Fibroblast of the conjunctiva (primary cell): ENCODE measurements around the gene TNFRSF8.

Experiments used
- DNase-seq: peaks from one replicate; pipeline ENCODE4 v3.0.0-alpha.2; 2010; ENCODE audit warnings: low read depth

The TNFRSF8 gene

GRCh38 chr1:12059722-12060464, 3.2 kb upstream of the TNFRSF8 start:
- no peak for DNase-seq

DNA sequence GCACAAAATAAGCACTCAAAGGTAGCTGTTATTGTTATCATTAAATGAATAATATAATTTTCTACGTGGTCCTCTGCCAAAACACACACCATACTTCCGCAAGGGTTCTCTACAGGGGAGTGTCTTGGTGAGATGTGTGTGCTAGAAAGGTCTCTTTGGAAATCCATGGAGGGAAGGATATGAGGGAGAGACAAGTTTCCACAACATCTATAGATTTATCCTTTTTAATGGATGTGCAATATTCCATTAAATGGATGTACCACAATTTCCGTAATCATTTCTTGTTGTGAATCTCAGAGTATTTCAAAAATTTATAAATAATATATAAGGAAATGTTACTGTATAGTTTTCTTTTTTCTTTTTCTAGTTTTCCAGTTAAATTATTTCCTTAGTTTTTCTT, 2.6 kb upstream of the TNFRSF8 start:
- DNase-seq = no peak

DNA sequence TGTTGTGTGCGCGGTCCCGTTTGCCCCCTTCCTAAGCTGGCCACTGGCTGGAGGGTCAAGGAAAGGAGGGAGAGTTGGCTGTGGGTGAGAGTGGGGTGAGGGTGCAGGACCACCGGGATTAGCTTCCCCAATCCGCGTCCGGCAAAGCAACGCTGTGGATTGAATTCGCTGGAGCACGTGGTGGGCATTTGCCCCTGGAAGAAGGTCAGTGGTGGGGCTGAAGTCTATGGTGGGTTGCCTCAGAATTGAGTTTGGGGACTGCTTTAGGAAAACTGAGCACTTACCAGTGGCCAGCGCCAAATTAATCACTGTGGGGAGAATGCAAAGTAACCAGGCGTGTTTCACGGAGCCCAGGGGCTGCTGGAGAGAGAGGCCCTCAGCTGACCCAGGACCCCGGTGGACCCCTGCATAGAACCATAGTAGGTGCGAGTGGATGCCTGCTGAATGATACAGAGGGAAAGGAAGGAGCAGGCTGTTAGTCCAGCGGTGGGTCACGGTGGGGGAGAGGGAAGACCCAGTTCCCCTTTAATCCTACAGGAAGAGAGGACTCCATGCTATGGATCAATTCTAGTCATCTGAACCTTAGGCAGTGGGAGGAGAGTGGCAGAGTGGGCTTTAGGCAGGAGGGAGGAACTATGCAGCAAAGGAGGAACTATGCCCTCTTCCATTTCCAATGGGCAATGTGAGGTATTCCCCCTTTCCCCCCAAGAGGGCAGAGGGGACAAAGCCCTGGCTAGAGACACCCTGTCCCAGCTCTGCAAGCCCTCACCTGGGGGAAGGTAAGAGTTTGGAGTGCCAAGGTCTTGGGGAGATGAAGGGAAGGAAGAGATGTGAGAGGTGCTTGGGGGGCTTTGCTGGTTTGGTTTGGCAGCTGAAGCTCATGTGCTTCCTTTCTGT, 1.2 kb downstream of the TNFRSF8 start:
- no peak for DNase-seq

DNA sequence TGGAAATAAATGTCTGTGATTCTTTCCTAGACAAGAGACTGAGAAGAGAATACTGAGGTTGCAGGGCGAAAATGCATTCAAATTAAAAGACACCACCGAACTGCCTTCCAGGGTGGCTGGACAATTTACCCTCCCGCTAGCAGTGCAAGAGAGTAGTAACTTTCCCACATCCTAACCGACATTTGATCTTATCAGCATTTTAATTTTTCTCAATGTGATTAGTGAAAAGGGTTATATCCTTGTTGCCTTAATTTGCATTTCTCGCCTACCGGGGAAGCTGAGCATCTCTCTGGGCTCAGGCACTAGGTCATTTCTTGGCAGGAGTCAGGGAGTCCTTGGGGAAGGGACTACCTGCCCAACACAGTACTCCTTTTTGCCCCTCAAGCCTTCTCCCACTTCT, 2.8 kb downstream of the TNFRSF8 start:
- no peak for DNase-seq

- no peak for DNase-seq
These were observed 5.1 kb downstream of the TNFRSF8 start for GRCh38 chr1:12067900-12068821.

DNA sequence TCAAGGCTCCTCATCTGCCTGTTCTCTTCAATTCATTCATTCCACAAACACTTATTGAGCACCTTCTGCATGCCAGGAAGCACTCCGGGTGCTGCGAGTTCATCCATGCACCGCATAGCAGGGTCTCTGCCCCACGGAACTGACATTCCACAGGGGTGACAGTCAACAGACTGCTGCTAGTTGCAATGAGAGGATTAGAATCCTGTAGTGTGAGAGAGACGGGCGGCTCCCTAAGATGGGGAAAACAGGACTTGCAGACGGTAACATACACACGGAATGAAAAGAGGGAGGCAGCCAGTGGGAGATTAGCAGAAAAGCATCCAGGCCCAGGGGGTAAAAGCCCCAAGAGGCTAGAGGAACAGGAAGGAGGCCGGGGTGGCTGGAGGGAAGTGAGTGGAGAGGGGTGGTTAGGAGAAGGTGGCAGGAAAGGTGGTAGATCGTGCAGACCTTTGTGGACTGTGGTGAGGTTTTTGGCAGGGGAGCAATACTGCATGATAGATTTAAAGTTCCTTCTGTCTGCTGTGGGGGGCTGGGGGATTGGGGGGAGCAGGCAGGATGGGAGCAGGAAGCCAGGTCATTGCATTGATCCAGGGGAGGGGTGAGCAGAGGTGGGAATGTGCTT, 6.6 kb downstream of the TNFRSF8 start:
- no peak for DNase-seq

GRCh38 chr1:12071892-12072291, 8.8 kb downstream of the TNFRSF8 start:
- no peak for DNase-seq

DNA sequence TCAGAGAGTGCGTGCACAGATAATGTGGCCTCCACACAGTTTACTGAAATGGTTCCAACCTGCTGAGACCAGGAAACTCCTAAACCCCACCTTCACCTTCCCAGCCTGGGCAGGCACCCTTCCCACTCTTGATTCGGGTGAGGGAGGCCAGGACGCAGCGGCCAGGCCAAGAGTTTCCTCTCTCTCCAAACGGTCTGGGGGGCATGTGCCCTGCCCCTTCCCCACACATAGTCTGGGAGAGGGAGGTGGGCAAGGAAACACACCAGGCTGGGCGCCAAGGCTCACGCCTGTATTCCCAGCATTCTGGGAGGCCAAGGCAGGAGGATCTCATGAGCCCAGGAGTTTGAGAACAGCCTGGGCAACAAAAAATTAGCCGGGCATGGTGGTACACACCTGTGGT, 9.6 kb downstream of the TNFRSF8 start:
- no peak for DNase-seq

DNA sequence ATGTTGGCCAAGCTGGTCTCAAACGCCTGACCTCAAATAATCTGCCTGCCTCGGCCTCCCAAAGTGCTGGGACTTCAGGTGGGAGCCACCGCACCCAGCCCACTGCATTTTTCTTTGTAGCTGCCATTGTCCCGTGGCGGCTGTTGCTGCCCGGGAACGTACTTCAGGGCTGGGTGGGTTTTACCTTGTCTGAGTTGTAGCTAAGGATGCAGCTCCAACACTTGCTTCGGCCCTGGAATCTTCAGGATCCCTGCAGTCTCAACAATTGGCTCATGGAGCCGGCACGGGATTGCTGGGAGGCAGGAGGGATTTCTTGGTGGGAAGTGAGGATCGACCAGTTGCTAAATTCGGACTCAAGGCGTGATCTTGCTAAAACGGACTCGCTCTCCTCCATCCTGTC, 10.7 kb downstream of the TNFRSF8 start:
- DNase-seq = no peak

DNA sequence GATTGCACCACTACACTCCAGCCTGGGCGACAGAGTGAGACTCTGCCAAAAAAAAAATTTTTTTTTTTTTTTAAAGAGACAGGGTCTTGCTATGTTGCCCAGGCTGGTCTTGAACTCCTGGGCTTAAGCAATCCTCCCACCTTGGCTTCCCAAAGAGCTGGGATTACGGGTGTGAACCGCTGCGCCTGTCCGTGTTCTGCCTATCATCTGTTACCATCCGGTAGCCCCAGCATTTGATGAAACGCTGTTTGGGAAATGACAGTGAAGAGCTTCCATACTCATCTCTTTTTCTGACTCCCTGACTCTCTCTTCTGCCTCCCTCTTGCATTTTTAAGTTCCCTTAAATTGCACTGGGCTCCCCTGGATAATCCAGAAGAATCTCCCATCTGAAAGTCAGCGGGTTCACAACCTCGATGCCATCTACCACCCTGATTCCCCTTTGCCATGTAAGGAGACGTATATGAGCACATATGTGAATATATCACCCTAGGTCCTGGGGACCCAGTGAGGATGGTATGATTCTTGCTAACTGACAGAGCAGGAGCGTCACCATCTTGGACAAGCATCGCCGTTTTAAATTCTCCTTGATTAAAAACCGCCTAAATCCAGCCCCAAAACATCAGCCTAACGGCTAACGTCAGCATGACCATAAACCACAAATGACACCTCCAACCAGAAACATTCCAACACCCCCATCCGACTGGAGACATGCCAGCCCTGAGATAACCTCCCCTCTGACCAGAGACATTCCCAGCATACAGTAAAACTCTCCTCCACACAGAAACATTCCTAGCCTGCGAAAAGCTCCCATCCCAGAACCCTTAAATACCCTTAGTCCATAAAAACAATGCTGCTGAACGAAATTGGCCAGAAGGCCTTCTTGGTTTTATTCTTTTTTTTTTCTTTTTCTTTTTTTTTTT, 12.4 kb downstream of the TNFRSF8 start:
- DNase-seq = no peak

- DNase-seq = no peak
These were observed 13.4 kb downstream of the TNFRSF8 start for GRCh38 chr1:12076425-12077005.

DNA sequence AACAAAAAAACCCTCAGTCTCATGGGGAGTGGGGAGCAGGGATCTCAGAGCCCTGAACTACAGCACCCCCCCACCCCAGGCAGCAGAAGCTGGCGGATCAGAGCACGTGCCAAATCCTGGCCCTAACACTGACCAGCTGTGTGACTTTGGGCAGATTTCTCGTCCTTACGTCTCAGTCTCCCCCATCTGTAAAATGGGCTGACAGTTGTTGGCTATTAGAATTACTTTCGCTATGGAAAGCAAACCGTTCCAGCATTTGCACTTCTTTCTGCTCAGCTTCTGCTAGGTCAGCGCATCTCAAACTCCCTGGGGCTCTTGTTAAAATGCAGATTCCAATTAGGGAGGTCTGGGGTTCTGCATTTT, 15.5 kb downstream of the TNFRSF8 start:
- no peak for DNase-seq

- no peak for DNase-seq
These were observed 16.1 kb downstream of the TNFRSF8 start for GRCh38 chr1:12078938-12079861.

DNA sequence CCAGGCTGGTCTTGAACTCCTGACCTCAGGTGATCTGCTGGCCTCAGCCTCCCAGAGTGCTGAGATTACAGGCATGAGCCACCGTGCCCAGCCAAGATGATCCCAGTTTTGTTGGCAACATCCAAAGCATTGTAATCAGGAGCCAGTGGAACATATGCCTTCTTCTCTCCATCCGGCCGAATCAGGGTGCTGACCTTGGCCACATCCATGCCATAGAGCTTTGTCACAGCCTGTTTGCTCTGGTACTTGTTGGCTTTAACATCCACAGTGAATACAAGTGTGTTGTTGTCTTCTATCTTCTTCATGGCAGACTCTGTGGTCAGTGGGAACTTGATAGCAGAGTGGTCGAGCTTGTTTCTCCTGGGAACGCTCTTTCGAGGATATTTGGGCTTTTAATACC, 17.1 kb downstream of the TNFRSF8 start:
- no peak for DNase-seq

GRCh38 chr1:12080773-12081556, 17.9 kb downstream of the TNFRSF8 start:
- DNase-seq = no peak

DNA sequence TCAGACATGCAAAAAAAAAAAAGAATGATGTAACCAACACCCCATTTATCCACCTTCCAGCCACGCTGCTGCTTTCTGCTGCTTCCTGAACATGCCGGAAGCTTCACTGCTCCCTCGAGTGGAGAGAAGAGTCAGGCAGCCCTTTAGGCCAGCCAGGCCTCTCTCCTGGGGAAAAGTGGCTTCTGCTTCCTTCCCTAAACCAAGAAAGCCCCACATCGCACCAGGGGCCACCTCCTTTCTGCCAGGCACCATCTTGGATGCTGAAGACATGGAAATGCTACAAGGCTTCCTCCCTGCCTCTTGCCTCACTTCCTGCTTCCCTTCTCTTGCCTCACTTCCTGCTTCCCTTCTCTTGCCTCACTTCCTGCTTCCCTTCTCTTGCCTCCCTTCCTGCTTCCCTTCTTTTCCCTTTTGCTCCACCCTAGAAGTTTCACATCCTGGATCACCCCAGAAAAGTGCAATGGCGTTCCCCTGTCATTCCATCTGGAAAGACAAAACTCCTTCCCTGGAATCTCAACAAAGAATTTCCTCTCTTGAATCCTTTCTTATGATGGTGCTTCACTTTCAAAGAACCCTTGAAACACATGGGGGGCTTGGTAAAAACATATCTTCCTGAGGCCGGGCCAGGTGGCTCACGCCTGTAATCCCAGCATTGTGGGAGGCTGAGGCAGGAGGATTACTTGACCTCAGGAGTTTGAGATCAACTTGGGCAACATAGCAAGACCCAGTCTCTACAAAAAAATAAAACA, 18.7 kb downstream of the TNFRSF8 start:
- DNase-seq = no peak

- no peak for DNase-seq
These were observed 19.9 kb downstream of the TNFRSF8 start for GRCh38 chr1:12082988-12083387.

DNA sequence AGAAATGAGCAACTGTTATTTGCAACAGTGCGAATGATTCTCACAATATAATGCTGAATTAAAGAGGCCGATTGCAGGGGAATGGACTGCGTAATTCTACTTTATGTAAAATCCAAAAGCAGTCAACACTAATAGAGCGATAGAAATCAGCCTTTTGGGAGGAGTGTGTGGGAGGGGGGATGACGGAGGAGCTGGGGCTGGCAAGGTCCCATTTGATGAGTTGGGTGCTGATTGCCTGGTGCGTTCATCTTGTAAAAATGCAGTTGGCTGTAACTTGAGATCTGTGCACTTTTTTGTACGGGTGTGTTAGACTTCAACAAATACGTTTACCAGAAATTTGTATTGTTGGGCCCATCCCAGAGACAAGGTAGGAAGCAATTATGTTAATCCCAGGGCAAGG, 20.7 kb downstream of the TNFRSF8 start:
- DNase-seq = no peak
